SIG-M5 treated with dmso at 0.1 percent for 504 hours (cell line): ENCODE results near the gene TRAF1.
A peak's percentile ranks its signal among the peaks of the same experiment; 100 is the strongest.

Experiments
- DNase-seq: peaks from one replicate; lab custom pipeline; 2025; ENCODE audit not compliant: unreplicated experiment; lab: John Stamatoyannopoulos, UW

The TRAF1 gene

DNA sequence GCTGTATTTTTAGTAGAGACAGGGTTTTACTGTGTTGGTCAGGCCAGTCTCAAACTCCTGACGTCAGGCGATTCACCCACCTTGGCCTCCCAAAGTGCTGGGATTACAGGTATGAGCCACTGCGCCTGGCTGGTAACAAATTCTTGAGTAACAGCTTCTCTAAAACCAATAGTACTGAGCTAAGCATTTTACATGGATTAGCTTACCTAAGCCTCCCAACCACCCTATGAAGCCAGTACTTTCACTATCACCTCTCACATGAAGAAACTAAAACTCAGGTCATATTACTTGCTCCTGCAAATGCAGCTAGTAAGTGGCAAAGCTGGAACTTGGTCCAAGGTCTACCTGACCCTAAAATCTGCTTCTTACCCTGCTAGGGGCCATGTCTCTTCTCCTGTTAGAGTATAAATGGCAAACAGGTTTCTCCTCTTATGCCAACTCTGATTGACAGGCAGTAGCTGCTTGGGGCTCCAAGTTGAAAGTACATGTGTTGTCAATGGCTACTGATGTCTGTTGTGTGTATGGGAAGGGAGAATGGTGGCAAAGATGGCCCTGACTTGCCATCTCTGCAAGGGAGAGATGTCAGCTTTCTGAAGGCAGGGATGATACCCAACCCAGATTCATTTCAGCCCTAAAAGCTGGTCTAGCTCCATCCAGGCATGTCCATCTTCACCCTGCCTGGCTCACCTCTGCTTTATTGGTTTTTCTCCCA lies 53.6 kb downstream of the TRAF1 start:
- DNase-seq, result no peak

DNA sequence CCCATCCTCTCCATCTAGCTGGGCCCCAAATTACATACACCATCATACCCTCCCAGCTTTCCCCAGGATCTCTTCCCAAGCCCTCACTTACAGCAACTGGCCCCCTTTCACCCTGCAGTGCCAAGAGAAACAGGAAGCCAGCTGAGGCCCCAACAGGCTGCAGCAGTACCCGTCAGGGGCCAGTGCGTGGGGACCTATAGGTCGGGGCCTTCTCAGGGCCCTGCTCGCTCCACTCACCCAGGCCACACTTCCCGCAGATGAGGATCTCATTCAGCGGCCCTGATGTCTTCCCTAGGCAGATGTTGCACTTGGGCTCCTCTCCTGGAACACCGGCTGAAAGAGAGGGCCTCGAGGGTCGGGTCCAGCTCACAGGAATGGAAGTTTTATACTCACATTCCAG lies 56.4 kb downstream of the TRAF1 start:
- no peak for DNase-seq

DNA sequence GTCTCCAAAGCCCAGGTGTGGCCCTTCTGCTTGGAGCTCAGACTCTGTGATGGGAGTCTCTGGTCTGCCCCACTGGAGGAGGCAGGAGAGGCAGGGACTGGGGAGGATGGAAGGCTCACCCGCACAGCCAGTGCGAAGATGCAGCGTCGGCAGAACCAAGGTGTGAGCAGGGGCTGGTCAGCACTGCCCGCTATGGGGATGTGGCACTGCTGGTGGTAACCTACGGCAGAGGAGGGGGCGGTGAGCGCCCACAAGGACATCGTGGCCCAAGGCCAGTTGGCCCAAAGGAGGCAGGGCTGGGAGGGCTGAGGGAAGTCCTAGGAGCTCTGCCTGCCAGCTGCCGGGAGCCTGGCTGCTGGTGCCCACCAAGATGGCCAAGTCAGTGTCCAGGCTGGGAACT lies 56.9 kb downstream of the TRAF1 start:
- no peak for DNase-seq

DNA sequence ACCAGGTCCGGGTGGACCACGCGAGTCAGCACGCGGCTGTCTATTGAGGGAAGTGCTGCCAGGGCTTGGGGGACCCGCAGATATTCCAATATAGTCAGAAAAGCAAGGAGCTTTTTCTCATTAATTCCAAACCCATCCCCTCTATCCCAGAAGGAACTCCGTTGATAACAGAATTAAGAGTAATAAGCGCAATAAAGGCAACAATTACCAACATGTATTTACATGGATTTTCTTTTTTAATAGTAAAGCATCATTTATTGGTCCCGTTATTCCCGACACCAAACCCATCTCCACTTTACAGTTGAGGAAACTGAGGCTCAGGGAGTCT lies 57.3 kb downstream of the TRAF1 start:
- no peak for DNase-seq

DNA sequence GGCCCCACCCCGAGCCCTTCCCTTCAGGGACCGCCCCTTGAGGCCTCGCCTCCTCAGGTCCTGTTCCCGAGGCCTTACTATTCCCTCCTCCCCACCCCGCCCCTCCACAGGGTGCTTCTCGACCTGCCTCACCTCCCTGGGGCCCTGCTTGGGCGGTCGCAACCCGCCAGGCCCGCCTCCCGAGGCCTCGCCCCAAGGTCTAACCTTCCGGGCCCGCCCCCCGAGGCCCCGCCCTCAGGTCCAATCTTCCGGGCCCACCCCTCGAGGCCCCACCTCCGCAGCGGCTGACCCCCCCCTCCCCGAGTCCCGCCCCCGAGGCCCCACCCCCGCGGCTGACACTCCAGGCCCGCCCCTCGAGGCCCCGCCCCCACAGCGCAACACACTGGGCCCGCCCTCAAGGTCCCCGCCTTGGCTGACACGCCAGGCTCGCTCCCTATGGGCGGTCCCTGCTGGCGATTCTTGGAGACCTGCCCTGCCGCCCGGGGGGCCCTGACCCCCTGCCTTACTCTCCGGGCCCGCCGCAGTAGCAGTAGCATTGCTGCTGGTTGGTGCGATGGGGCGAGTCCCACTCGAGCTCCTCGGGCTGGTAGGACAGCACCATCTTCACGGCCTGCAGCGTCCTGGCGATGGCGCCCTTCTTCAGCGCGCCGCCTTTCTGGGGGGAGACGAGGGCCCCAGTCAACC lies 57.8 kb downstream of the TRAF1 start:
- peak; percentile 98 for DNase-seq

DNA sequence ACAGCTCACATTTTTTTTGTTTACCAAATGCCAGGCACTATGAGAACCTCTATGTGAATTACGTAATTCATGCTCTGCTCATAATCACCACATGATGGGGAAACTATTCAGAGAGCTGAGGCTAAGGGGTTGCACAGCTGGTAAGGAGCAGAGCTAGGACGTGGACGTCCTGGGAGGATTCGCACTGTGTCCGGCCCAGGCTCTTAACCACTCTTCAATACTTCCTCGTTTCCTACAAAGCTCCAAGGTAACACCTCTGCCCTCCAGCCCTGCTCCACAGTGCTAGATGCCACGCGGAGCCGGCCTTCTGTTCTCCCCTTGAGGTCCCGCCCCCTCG lies 58.3 kb downstream of the TRAF1 start:
- DNase-seq, result peak; percentile 90

DNA sequence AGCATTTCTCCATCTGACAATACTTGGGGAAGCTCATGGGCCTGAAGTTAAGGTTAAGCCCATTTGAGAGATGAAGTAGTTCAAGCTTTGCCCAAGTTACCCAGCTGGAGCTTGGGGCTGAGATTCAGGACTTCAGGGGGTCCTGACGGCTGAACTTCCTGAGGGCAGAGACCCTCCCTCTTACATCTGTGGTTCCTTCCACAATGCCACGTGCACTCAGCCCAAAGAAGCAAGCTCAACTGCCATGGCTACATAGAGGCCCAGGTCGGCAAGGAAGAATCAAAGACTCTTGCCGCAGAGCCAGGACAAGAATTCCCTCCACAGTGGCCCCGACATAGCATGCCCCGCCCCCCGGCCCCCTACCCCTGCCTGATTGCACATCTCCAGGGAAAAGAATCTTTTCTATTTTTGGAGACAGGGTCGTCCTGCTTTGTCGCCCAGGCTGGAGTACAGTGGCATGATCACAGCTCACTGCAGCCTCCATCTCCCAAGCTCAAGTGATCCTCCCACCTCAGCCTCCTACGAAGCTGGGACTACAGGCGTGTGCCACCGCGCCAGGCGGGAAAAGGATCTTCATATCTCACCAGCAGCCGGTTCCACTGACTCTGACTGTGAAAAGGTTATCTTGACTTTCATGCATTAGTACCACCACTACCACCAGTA lies 58.8 kb downstream of the TRAF1 start:
- DNase-seq, result no peak

DNA sequence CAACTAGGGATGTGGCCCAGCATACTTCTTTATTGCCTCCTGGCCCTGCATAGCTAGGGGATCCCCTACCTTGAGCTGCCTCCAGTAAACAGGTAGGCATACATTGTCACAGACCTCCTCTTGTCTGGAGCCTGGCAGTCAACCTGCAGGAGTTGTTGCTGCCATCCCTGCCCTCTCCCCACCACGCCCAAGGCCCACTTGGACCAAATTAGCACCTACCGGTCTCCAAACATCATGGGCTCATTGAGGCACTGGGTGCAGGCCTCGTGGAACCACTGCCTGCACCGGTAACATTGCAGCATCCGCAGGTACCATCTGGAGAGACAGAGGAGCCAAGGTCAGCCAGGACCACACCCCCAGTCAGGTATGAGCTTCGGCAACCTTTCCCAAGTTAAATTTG lies 59.9 kb downstream of the TRAF1 start:
- no peak for DNase-seq

DNA sequence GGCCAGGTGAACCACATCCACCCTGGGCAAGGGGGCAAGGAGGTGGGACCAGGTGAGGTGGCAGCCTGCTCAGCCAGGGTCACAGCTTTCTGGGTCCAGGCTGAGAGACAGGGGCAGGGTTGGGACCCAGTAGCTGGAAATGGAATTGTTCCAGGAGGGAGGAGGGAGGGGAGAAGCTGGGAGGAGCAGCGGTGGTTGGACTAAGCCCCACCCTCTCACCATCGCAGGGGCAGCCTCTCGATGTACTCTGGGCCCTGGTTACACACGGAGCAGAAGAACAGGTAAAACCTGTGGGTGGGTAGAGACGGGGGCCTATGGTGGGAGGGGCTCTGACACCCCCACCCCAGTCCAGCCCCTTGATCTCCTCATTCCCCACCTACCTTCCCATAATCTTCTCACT lies 60.8 kb downstream of the TRAF1 start:
- no peak for DNase-seq

DNA sequence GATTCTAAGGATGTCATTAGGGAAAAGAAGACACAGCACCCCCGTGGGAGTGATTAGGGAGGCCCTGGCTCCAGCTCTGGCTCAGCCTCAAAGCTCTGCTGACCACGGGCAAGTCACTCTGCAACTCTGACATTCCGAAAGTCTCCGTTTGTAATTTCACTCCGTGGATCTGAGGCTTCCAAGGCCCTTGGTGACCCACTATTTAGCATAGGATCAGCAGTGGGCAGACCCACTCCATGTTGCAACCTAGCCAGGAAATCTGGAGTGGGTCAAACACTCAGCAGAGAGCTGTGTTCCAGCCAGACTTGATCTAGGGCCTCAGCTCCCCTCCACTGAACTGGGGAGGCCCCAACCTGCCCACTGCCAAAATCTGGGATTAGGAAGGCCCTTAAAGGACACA lies 61.4 kb downstream of the TRAF1 start:
- no peak for DNase-seq

DNA sequence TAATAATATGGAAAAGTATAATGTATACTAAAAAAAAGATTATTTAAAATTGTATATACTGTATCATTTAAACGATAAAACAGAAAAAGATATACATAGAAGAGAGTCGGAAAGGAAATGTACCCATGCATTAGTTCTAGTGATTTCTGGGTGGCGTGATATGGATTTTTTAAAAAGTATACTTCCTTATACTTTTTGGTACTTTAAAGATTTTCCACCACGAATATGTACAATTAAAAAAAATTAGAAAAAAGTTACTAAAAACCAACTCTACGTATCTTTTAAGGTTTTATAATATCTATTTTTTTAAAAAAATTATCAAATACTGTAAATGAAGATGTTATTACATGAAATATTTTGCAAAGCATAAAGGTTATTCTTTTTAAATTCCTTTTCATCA lies 61.9 kb downstream of the TRAF1 start:
- no peak for DNase-seq

DNA sequence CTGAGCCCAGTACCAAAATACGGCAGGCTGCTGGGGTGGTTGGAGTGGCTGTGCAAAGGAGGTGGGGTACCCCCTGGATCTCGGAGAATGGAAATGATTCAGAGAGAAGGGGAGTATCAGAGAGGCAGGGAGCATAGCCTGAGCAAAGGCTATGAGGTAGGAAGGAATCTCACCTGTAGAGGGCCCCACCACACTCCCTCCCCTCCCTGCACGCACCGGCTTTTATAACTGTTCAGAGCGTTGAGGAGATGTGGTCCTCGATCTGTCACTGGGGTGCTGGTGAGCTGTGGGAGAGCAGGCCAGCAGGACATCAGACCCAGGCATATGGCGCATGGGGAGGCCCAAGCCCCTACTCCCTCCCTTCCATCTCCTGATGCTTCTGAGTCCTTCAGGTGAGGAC lies 62.8 kb downstream of the TRAF1 start:
- DNase-seq, result no peak

DNA sequence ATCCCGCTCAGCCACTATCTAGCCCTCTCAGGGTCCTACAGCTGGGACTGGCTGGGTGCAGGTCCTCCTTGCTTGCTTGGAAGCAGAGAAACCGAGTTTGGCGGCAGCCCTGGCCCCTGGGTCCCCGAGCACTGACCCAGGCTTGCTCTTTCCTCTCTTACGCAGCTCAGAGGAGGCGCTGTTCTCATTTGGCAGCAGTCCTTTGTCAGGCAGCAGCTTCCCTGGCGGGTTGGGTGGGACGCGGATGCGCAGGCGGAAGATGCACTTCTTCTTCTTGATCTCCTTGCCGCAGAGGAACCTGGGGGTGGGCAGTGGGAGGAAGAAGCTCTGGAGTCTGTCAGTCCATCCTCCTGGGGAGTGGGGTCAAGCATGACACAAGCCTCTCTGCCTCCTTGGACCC lies 64.1 kb downstream of the TRAF1 start:
- DNase-seq, result no peak

DNA sequence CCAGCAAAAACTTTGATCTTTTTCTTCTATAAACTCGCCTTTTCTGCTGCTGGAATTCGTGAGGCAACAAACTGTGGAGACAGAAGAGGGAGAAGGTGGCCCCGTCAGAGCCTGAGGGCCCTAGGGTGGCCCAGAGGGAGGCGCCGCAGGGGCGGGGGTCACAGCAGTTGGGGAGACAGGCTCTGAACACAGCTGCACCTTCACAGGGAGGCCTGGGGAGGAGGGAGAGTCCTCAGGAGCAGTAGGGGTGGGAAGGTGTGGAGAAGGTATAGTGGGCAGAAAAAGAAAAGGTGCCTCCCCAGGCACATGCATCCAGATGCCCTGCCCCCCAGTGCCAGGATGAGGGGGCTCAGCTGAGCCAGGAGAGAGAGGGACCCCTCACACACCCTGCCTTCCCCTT lies 64.7 kb downstream of the TRAF1 start:
- DNase-seq, result no peak

DNA sequence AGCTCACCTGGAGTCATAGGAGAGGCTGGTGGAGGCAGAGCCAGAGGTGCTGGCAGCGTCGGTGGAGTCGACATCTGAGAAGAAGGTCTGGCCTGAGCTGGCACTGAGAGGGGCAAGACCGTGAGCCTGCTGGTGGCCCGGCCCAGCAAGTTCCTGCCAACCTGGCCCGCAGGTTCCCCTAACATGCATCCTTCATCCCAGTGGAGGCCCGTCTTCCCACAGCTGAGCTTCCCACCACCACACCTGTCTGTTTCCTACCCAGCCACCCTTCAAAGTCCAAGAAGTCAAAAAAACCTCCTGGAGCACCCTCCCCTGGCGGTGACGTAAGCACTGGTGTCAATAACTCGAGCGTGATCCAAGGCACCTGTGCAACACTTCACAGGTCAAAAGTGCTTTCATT lies 66.5 kb downstream of the TRAF1 start:
- DNase-seq, result no peak

DNA sequence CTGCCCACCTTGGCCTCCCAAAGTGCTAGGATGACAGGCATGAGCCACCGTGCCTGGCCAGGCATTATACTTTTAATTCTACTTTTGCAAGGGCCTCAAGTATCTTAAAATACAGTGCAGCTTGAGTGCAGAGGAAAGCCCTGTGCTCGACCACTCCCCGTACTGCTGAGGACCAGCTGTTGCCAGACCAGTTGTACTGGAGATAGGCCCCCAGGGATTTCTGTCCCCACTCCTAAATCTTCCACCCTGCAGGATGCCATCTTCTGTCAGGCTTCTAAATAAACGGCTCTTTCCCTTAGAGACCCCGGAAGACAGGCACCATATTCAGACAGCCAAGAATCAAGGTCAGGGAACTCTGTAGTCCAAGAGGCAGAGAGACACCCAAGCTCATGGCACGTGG lies 67.2 kb downstream of the TRAF1 start:
- DNase-seq, result no peak

DNA sequence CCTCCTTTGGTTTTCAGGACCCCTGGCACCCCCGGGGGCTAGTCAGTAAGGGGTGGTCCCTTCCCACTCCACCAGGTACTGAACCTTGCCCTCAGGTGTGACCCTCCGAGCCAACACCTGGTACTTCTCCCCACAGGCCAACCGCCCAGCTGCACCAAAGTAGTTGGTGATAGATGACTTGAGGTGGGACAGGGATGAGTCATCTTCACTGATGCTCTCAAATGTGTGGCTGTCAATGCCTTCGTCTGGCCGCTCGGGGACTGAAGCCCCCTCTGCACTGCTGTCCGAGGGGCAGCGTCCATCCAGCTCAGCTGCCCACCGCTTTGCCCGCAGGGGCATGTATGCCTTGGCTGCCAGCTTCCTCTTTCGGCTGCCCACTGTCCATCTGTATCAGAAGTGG lies 68.7 kb downstream of the TRAF1 start:
- DNase-seq, result no peak

DNA sequence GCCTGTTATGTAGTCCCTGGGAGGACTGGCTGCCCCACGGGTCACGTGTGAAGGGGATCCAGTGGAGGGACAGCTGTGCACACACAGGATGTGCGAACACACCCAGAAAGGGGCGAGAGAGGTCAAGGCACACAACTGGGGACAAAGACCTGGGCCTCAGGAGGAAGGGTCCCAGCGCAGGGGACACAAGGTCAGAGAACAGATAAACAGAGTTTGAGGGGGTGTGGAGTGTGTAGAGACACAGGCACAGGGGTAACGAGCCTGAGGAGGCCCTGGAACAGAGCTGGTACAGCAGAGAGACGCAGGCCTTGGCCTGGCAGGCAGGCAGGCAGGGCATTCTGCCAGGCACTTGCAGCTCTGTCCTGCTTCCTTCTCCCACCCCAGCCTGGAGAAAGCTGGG lies 69.1 kb downstream of the TRAF1 start:
- no peak for DNase-seq

DNA sequence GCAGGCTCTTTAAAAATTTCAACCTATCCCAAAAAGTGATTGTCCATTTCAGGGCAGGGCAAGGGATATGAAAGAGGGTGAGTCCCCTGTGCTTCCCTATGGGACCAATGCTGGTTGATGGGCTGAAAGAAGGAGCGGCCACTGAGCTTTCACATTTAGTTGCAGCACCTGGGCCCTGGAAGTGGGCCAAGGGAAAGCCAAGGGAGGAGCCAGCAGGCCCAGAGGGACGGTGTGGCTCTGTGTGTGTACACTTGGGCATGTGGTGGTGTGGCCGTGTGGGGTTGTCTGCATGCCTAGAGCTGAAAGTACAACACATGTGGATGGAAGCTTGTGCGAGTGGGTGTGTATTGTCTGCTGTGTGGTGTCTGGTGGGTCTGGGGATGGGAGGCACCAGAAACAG lies 69.9 kb downstream of the TRAF1 start:
- DNase-seq, result no peak

DNA sequence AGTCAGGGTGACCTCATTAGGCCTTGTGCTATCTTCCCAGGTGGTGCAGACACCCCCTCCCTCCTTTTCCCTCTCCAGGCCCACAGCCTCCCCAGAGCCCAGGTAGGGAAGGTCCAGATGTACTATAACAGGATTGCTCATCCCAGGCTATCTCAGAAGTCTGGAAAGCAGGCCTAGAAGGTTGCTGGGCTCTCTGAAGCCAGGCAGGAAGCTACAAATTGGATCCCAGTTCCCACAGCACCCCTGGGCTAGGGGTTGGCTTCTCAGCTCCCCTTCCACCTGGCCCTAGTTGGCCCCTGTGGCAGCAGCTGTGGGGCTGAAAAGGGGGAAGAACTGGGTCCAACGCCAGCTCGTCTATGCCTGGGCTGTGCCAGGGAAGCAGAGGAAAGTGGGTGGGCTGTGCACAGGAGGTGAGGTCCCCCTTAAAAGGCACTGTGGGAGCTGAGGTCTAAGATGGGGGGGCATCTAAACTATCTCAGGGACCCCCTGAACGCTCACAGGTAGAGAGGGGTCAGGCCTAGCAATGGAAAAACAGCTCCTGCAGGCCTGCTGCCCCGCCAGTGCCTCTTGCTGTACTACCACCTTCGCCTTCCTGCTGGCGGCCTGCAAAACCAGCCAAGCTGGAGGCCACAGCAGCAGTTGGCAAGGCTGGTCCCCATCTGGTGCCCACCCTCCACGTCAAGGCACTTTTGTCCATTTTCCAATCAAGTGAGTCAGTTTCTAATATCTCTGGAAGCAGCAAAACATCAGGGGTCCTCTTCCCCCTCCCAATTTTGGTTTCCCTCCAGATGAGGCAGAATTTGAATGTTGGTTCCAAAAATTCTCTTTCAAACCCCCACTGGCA lies 70.5 kb downstream of the TRAF1 start:
- no peak for DNase-seq

DNA sequence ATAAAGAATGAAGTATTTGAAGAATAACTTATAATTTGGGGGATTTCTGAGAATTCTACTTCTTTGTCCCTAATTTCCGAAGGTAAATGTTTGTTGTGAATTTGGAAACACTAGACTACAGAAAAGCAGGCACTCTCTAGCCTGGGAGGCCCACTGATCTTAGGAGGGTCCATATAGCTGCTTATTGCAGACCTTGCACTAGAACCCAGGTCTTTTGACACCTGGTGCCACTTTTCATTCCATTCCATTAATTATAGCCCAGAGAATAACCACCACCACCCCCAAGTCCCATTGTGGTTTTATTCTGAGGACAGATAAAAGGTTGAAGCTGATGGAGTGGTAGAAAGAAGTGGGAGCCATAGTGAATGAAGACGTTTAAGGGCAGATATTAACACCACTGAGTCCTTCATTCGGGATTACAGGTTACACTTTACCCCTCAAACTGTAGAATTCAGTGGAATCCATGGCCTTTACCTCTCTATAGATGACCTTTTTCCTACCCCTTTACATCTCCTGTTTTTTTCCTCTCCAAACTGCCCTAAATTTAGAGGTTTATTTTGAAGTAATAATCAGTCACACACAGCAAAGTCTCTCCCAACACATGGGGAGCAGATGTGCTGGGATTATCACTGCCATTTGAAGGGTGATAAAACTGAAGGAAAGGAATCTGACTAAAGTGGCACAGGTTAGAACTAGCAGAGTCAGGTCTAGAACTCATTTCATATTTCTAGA lies 71.8 kb downstream of the TRAF1 start:
- no peak for DNase-seq
